ENCODE measurements around the gene GLIPR1L1.

The GLIPR1L1 gene

GRCh38 chr12:75302781-75303180 lies 31.7 kb upstream of the GLIPR1L1 start:
- TF ChIP-seq CTCF (IDR thresholded peaks at IDR 0.05; ENCODE audit: insufficient read depth, missing control alignments): no peak
- FAIRE-seq (no peak), DNase-seq (ENCODE audit: insufficient read length, low spot score) (no peak)

GRCh38 chr12:75305412-75306332 lies 28.8 kb upstream of the GLIPR1L1 start:
- TF ChIP-seq CTCF (IDR thresholded peaks at IDR 0.05; ENCODE audit: insufficient read depth, missing control alignments): no peak
- FAIRE-seq: no peak

GRCh38 chr12:75308279-75308678 lies 26.2 kb upstream of the GLIPR1L1 start:
- no peak for TF ChIP-seq CTCF (IDR thresholded peaks at IDR 0.05; ENCODE audit: insufficient read depth, missing control alignments)
- no peak for FAIRE-seq
- no peak for DNase-seq (ENCODE audit: insufficient read length, low spot score)

More at GRCh38 chr12:75305412-75306332, 28.8 kb upstream of the GLIPR1L1 start:
- no peak for DNase-seq (ENCODE audit: insufficient read length, low spot score)

GRCh38 chr12:75311369-75311768 lies 23.1 kb upstream of the GLIPR1L1 start:
- TF ChIP-seq CTCF (IDR thresholded peaks at IDR 0.05; ENCODE audit: insufficient read depth, missing control alignments): no peak
- DNase-seq (ENCODE audit: insufficient read length, low spot score) (no peak), FAIRE-seq (no peak)

GRCh38 chr12:75315518-75315917 lies 19.0 kb upstream of the GLIPR1L1 start:
- FAIRE-seq (no peak), DNase-seq (ENCODE audit: insufficient read length, low spot score) (no peak)
- no peak for TF ChIP-seq CTCF (IDR thresholded peaks at IDR 0.05; ENCODE audit: insufficient read depth, missing control alignments)

GRCh38 chr12:75317784-75318183 lies 16.7 kb upstream of the GLIPR1L1 start:
- no peak for DNase-seq (ENCODE audit: insufficient read length, low spot score)
- FAIRE-seq: no peak
- TF ChIP-seq CTCF (IDR thresholded peaks at IDR 0.05; ENCODE audit: insufficient read depth, missing control alignments): no peak

GRCh38 chr12:75322464-75322863 lies 12.0 kb upstream of the GLIPR1L1 start:
- no peak for DNase-seq (ENCODE audit: insufficient read length, low spot score)
- TF ChIP-seq CTCF (IDR thresholded peaks at IDR 0.05; ENCODE audit: insufficient read depth, missing control alignments): no peak
- no peak for FAIRE-seq

All from D721Med (cell line).